K562 (cell line): ENCODE data around the gene POMP. TPM values are rescaled to one million over a fixed set of nuclear protein-coding genes. Genes with fewer than 3 reads are reported as not detected.

Experiments
- ARID4B ChIP-seq: sonication (generic); formaldehyde crosslinking; IDR thresholded peaks from 2 replicates; pipeline ENCODE4 v1.8.0; 2022; ENCODE audit warnings: mild to moderate bottlenecking, missing genetic modification reagents
- ATF7 ChIP-seq: fragments of 450-650 bp; IDR thresholded peaks from 2 replicates; pipeline ENCODE4 v1.7.1; 2014; ENCODE audit warnings: mild to moderate bottlenecking, moderate library complexity
- CXXC5 ChIP-seq: fragments of 250-450 bp; sonication (Bioruptor Pico); IDR thresholded peaks from 2 replicates; pipeline ENCODE4 v1.8.0; 2022; ENCODE audit warnings: inconsistent platforms, mild to moderate bottlenecking, moderate library complexity
- EP400 ChIP-seq: fragments of 450-650 bp; IDR thresholded peaks from 2 replicates; pipeline ENCODE4 v1.6.1; 2017; ENCODE audit warnings: antibody characterized with exemption, mild to moderate bottlenecking, moderate library complexity
- FOS ChIP-seq: IDR thresholded peaks from 3 replicates; pipeline ENCODE4 v1.6.1; 2011; ENCODE audit not compliant: insufficient read length; ENCODE audit errors: extremely low read depth
- GMEB1 ChIP-seq: fragments of 250-450 bp; sonication (Bioruptor Pico); IDR thresholded peaks from 2 replicates; pipeline ENCODE4 v1.4.0; 2020; ENCODE audit warnings: mild to moderate bottlenecking
- KHSRP ChIP-seq: fragments of 450-650 bp; IDR thresholded peaks from 2 replicates; pipeline ENCODE4 v1.6.1; 2017
- L3MBTL2 ChIP-seq: fragments of 450-650 bp; IDR thresholded peaks from 2 replicates; pipeline ENCODE4 v1.6.1; 2016; ENCODE audit warnings: mild to moderate bottlenecking, moderate library complexity
- LCOR ChIP-seq: sonication (generic); formaldehyde crosslinking; IDR thresholded peaks from 2 replicates; pipeline ENCODE4 v1.8.0; 2022; ENCODE audit warnings: mild to moderate bottlenecking, missing genetic modification reagents
- MEIS2 ChIP-seq: fragments of 450-650 bp; IDR thresholded peaks from 2 replicates; pipeline ENCODE4 v1.6.1; 2014; ENCODE audit warnings: mild to moderate bottlenecking; ENCODE audit not compliant: partially characterized antibody
- MIER1 ChIP-seq: fragments of 450-650 bp; IDR thresholded peaks from 2 replicates; pipeline ENCODE4 v1.6.1; 2016; ENCODE audit warnings: antibody characterized with exemption, mild to moderate bottlenecking, low read depth
- NBN ChIP-seq: fragments of 450-650 bp; IDR thresholded peaks from 2 replicates; pipeline ENCODE4 v1.6.1; 2016; ENCODE audit warnings: low read depth, mild to moderate bottlenecking
- NFATC3 ChIP-seq: fragments of 450-650 bp; IDR thresholded peaks from 2 replicates; pipeline ENCODE4 v1.6.1; 2017; ENCODE audit warnings: mild to moderate bottlenecking
- POLR2A ChIP-seq: fragments of 450-650 bp; conservative IDR thresholded peaks from 2 replicates; pipeline ENCODE4 v1.6.1; 2016
- RBBP5 ChIP-seq: fragments of 200-600 bp; sonication (generic); IDR thresholded peaks from 2 replicates; pipeline ENCODE4 v1.6.1; 2012; ENCODE audit warnings: borderline replicate concordance, mild to moderate bottlenecking, low read length, control low read depth, inconsistent platforms; ENCODE audit not compliant: insufficient read depth, poor library complexity, severe bottlenecking
- SMAD1 ChIP-seq: fragments of 150-350 bp; IDR thresholded peaks from 2 replicates; pipeline ENCODE4 v1.6.1; 2014; ENCODE audit warnings: low read length, low read depth; ENCODE audit not compliant: partially characterized antibody
- SP2 ChIP-seq: IDR thresholded peaks from 2 replicates; pipeline ENCODE4 v1.6.1; 2011; ENCODE audit warnings: mild to moderate bottlenecking, low read depth, low read length, moderate library complexity; ENCODE audit not compliant: poor library complexity, severe bottlenecking; ENCODE audit errors: extremely low read depth
- polyA plus RNA-seq, 8 experiments: library from polyadenylated mRNA; depleted of rRNA in 4 of 8; stranded (reverse) in 5 of 8; unstranded in 3 of 8; fragments of >200 nt; fragmentation: Nextera tagmentation in 2 of 8; fragmentation: Illumina TruSeq in 1 of 8; extraction: Ambion mirVana in 2 of 8; extraction: Trizol in 1 of 8; gene quantifications; 2 replicates each; pipeline versions ENCODE4 v1.2.1 to v1.2.3, GENCODE V29; 2011 to 2014; ENCODE audit warnings: inconsistent platforms in 1 of 8, missing spikeins in 1 of 8
- total RNA-seq, 7 experiments: library from RNA; depleted of rRNA in 6 of 7; stranded (reverse); fragments of >200 nt in 6 of 7; fragmentation: Illumina TruSeq in 2 of 7; extraction: Trizol in 2 of 7; gene quantifications; 2 replicates each; pipeline versions ENCODE4 v1.2.1 to v1.2.3, GENCODE V29; 2011 to 2021; ENCODE audit warnings: low replicate concordance in 1 of 7
- TF ChIP-seq, protein P1 (sequence below): IDR thresholded peaks from 3 replicates; pipeline ENCODE4 v1.6.1; 2011; ENCODE audit warnings: borderline replicate concordance, mild to moderate bottlenecking, moderate library complexity; ENCODE audit not compliant: insufficient read length; ENCODE audit errors: extremely low read depth
- TF ChIP-seq, protein P2 (sequence below): sonication (generic); formaldehyde crosslinking; IDR thresholded peaks from 2 replicates; pipeline ENCODE4 v1.8.0; 2022; ENCODE audit warnings: missing genetic modification reagents, mild to moderate bottlenecking, moderate library complexity, borderline replicate concordance

POMP gene
- total and polyA plus RNA-seq, 9 of the 15 experiments (the other 6 are each of a cell fraction or from before 2014, with no cell fraction given), result 69.2 to 647 (median 118) TPM

DNA sequence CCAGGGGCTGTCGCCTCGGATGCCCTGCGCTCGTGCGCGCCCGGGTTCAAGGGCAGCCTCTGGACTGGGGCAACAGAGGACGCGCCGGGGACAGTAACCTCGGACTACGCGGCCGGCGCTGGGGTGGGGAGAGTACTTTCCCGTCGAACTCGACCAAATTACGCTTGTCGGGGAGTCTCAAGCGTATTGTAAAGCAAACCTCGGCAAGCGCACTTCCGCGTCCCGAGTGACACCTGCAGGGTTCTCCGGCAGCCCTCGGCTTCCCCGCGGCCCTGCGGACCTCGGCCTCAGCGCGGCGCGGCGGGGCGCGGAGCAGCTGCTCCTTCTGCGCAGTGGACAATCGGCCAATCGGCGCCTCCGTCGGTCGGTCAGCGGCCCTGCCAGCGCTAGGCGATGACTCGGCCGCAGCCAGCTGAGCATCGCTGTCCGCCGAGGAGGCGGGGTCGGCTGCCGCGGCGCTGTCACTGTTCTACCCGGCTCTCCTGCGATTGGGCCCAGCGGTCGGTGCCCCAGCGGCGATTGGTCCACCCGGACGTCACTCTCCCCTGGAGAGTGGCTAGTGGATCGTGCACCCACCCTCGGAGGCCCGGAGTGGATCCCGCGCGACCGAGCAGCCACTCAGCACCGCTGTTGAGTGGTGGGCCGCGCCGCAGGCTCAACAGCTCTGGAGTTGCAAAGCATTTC lies 59.8 kb downstream of the POMP start, which contains the start of gene SLC46A3 (continued):
- TF ChIP-seq, protein P1, sequence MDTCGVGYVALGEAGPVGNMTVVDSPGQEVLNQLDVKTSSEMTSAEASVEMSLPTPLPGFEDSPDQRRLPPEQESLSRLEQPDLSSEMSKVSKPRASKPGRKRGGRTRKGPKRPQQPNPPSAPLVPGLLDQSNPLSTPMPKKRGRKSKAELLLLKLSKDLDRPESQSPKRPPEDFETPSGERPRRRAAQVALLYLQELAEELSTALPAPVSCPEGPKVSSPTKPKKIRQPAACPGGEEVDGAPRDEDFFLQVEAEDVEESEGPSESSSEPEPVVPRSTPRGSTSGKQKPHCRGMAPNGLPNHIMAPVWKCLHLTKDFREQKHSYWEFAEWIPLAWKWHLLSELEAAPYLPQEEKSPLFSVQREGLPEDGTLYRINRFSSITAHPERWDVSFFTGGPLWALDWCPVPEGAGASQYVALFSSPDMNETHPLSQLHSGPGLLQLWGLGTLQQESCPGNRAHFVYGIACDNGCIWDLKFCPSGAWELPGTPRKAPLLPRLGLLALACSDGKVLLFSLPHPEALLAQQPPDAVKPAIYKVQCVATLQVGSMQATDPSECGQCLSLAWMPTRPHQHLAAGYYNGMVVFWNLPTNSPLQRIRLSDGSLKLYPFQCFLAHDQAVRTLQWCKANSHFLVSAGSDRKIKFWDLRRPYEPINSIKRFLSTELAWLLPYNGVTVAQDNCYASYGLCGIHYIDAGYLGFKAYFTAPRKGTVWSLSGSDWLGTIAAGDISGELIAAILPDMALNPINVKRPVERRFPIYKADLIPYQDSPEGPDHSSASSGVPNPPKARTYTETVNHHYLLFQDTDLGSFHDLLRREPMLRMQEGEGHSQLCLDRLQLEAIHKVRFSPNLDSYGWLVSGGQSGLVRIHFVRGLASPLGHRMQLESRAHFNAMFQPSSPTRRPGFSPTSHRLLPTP, result no peak
- TF ChIP-seq POLR2A (peak; percentile 47; the same call in 1 of the 2 replicates), NFATC3 (no peak), FOS (peak; percentile 87), L3MBTL2 (peak; percentile 88), GMEB1 (no peak), RBBP5 (peak; percentile 56), ARID4B (CRISPR knock-in tag) (peak; percentile 33; the same call in 1 of the 2 replicates), NBN (no peak), MEIS2 (peak; percentile 21), CXXC5 (CRISPR knock-in tag) (peak; percentile 91), SMAD1 (no peak), EP400 (no peak), LCOR (peak; percentile 66; the same call in 1 of the 2 replicates), KHSRP (no peak), SP2 (peak; percentile 46), MIER1 (no peak), ATF7 (peak; percentile 63)
- TF ChIP-seq, protein P2, sequence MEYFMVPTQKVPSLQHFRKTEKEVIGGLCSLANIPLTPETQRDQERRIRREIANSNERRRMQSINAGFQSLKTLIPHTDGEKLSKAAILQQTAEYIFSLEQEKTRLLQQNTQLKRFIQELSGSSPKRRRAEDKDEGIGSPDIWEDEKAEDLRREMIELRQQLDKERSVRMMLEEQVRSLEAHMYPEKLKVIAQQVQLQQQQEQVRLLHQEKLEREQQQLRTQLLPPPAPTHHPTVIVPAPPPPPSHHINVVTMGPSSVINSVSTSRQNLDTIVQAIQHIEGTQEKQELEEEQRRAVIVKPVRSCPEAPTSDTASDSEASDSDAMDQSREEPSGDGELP (CRISPR knock-in tag), result peak; percentile 99
